RPMI7951 (cell line): ENCODE results near the gene C4BPB. TPM values are rescaled to one million over a fixed set of nuclear protein-coding genes. Genes with fewer than 3 reads are reported as not detected.

Experiments used
- DNase-seq: peaks from one replicate; pipeline ENCODE4 v3.0.0-alpha.2; 2012; ENCODE audit warnings: low read depth
- total RNA-seq: library from RNA; depleted of rRNA; stranded (reverse); fragments of >200 nt; shearing (Covaris generic); gene quantifications from 2 replicates; pipeline ENCODE4 v1.2.3, GENCODE V29; 2014

C4BPB gene
- total RNA-seq, 1 experiment from 2014 or later: not detected

GRCh38 chr1:207059881-207060280 lies 28.8 kb upstream of the C4BPB start:
- no peak for DNase-seq

GRCh38 chr1:207060596-207060995 lies 28.1 kb upstream of the C4BPB start:
- DNase-seq: no peak

- DNase-seq: no peak
These were observed 26.6 kb upstream of the C4BPB start for GRCh38 chr1:207062058-207062457.

- no peak for DNase-seq
These were observed 25.6 kb upstream of the C4BPB start for GRCh38 chr1:207063014-207063413.

- no peak for DNase-seq
These were observed 24.1 kb upstream of the C4BPB start for GRCh38 chr1:207064561-207064960.

- DNase-seq: no peak
These were observed 21.5 kb upstream of the C4BPB start for GRCh38 chr1:207067185-207067584.

- DNase-seq: no peak
These were observed 21.0 kb upstream of the C4BPB start for GRCh38 chr1:207067665-207068064.

GRCh38 chr1:207069061-207069460 lies 19.6 kb upstream of the C4BPB start:
- no peak for DNase-seq

GRCh38 chr1:207069858-207070506 lies 18.7 kb upstream of the C4BPB start:
- DNase-seq: no peak

- DNase-seq: no peak
These were observed 17.8 kb upstream of the C4BPB start for GRCh38 chr1:207070811-207071210.

- no peak for DNase-seq
These were observed 17.2 kb upstream of the C4BPB start for GRCh38 chr1:207071426-207071825.

GRCh38 chr1:207072233-207072632 lies 16.4 kb upstream of the C4BPB start:
- DNase-seq: no peak

GRCh38 chr1:207073906-207074820 lies 14.5 kb upstream of the C4BPB start:
- peak; percentile 25 for DNase-seq

GRCh38 chr1:207076181-207076955 lies 12.3 kb upstream of the C4BPB start:
- DNase-seq: no peak

GRCh38 chr1:207077012-207077411 lies 11.6 kb upstream of the C4BPB start:
- DNase-seq: no peak

GRCh38 chr1:207077470-207078377 lies 10.9 kb upstream of the C4BPB start:
- peak; percentile 63 for DNase-seq

- DNase-seq: no peak
These were observed 10.0 kb upstream of the C4BPB start for GRCh38 chr1:207078578-207079132.

- no peak for DNase-seq
These were observed 8.9 kb upstream of the C4BPB start for GRCh38 chr1:207079706-207080241.

GRCh38 chr1:207081088-207081487 lies 7.6 kb upstream of the C4BPB start:
- no peak for DNase-seq

GRCh38 chr1:207081806-207082205 lies 6.9 kb upstream of the C4BPB start:
- no peak for DNase-seq

- no peak for DNase-seq
These were observed 4.4 kb upstream of the C4BPB start for GRCh38 chr1:207084232-207084631.
